ENCODE results near the gene ZPR1. TPM values are rescaled to one million over a fixed set of nuclear protein-coding genes. Genes with fewer than 3 reads are reported as not detected.
"Not testable (repeated sequence)": the region's sequence is repeated elsewhere in the genome, so short reads cannot be mapped to it uniquely, and the experiment has no call there.

Gene ZPR1
- total RNA-seq, 6 experiments from 2014 or later = 17.9 to 86.6 (median 30.2) TPM

DNA sequence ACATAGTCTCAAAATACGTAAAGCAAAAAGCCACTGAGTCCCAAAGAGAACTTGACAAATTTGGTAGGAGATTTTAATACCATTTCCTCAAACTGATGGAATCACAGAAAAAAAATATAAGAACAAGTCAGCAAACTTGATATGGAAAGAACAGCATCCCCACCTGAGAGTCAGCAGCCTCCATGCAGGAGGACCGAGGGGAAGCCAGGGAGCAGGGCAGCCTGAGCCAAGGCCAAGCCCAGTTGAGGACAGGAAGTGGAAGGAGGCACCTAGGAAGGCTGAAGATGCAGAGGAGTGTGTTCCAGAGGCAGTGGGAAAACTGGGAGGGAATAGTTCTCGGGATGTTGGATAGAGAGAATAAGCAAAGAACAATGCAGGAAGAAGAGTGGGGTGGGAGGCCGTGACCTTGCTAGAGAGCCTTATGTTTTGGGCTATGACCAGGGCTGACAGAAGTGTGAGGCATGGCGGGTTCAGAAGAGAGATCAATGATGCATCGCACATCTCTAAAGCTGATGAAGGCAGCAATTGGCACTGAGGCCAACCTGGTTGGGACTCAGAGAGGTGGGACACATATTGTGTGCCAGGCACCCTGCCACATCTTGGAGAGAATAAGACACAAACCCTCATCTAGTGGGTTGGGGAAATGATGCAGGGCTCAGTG lies 19.9 kb upstream of the ZPR1 start:
- peaks cover 0 to 51% (median 17%) of the 10 kb centered on the region in 4 donors for H3K4me1 ChIP-seq
- H3K4me3 ChIP-seq = no peak overlapping the region
- H3K27me3 ChIP-seq = no peaks in the 10 kb centered on the region
- H3K36me3 ChIP-seq = no peaks in the 10 kb centered on the region
- TF ChIP-seq POLR2A (IDR thresholded peaks at IDR 0.05) = no peak
- TF ChIP-seq, protein P1, sequence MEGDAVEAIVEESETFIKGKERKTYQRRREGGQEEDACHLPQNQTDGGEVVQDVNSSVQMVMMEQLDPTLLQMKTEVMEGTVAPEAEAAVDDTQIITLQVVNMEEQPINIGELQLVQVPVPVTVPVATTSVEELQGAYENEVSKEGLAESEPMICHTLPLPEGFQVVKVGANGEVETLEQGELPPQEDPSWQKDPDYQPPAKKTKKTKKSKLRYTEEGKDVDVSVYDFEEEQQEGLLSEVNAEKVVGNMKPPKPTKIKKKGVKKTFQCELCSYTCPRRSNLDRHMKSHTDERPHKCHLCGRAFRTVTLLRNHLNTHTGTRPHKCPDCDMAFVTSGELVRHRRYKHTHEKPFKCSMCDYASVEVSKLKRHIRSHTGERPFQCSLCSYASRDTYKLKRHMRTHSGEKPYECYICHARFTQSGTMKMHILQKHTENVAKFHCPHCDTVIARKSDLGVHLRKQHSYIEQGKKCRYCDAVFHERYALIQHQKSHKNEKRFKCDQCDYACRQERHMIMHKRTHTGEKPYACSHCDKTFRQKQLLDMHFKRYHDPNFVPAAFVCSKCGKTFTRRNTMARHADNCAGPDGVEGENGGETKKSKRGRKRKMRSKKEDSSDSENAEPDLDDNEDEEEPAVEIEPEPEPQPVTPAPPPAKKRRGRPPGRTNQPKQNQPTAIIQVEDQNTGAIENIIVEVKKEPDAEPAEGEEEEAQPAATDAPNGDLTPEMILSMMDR (IDR thresholded peaks at IDR 0.05) = no peak
- ATAC-seq (no peak), DNase-seq (no peak)
- 55% methylated on average over 4 of the region's 6 CpGs for WGBS (ENCODE audit: insufficient coverage, low coverage, low lambda C conversion rate, missing lambda C conversion rate)
- H3K9me3 ChIP-seq = no peaks in the 10 kb centered on the region
- intact Hi-C loops (cut with DNase I) = no loop called here
- H3K27ac ChIP-seq = peak overlapping the region in 2 of 3 donors; percentile 81 to 83

DNA sequence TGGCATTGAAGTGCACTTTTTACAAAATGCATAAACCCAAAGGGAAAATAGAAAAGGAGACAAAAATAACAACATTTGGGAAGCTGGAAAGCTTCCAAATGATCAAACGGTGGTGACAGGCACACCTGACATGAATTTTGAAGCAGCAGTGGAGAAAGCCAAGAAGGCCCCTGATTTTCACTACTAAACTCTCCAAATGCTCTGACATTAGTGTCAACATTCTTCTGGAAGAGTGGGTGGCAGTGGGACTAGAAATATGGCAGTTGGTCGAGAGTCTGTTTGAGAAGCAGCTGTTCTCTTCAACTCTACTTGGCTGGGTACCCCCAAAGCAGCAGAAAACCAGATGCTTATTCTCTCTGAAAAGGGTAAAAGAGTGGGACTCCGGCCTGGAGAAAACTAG lies 16.2 kb upstream of the ZPR1 start:
- Histone ChIP-seq H3K27ac (no peak overlapping the region), H3K27me3 (no peaks in the 10 kb centered on the region), H3K4me3 (no peak overlapping the region), H3K36me3 (no peaks in the 10 kb centered on the region), H3K9me3 (no peaks in the 10 kb centered on the region), H3K4me1 (peaks cover 0 to 38% (median 12%) of the 10 kb centered on the region in 4 donors)
- DNase-seq (no peak), ATAC-seq (no peak)
- TF ChIP-seq, protein P1 (IDR thresholded peaks at IDR 0.05) = no peak
- no peak for TF ChIP-seq POLR2A (IDR thresholded peaks at IDR 0.05)
- intact Hi-C loops (cut with DNase I) = no loop called here
- WGBS (ENCODE audit: insufficient coverage, low coverage, low lambda C conversion rate, missing lambda C conversion rate) = 73% methylated on average over 3 of the region's 3 CpGs

DNA sequence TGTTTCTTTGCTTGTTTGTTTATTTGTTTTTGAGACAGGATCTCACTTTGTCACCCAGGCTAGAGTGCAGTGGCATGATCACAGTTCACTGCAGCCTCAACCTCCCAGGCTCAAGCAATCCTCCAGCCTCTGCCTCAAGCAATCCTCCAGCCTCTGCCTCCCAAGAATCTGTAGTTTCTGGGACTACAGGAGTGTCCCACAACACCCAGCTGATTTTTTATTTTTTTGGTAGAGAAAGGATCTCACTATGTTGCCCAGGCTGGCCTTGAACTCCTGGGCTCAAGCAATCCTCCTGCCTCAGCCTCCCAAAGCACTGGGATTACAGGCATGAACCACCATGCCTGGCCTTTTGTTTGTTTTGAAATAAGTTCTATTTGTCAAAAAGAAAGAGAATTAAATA lies 13.8 kb upstream of the ZPR1 start:
- H3K4me3 ChIP-seq; H3K27ac ChIP-seq; H3K36me3 ChIP-seq; ATAC-seq; intact Hi-C loops (cut with DNase I); DNase-seq; H3K27me3 ChIP-seq; H3K9me3 ChIP-seq: not testable (repeated sequence)
- peaks cover 0 to 35% (median 7%) of the 10 kb centered on the region in 4 donors for H3K4me1 ChIP-seq

DNA sequence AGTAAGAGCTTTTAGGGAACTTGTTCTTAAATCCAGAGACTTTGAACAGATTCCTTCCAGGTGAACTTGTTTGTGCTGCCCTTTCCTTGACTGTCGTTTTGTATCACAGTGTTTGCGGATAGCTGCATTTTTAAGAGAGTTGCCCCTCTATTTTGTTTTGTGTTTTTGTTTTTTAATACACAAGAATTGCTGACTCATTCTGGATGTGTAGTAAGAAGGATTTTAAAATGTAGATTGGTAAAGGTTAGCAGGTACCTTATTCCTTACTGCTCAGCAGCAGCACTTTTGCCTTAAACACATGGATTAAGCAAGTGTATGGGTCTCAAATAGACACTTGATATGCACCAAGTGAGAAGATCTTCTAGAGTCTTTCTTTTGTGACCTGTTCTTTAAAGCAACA lies 12.8 kb upstream of the ZPR1 start:
- Histone ChIP-seq H3K4me1 (peaks cover 0 to 26% (median 2%) of the 10 kb centered on the region in 4 donors), H3K27ac (no peak overlapping the region), H3K27me3 (no peaks in the 10 kb centered on the region), H3K4me3 (no peak overlapping the region), H3K36me3 (no peaks in the 10 kb centered on the region), H3K9me3 (no peaks in the 10 kb centered on the region)
- WGBS (ENCODE audit: insufficient coverage, low coverage, low lambda C conversion rate, missing lambda C conversion rate) = 82% methylated on average over 2 of the region's 2 CpGs
- DNase-seq (no peak), ATAC-seq (no peak)
- intact Hi-C loops (cut with DNase I) = no loop called here
- TF ChIP-seq, protein P1 (IDR thresholded peaks at IDR 0.05) = no peak
- no peak for TF ChIP-seq POLR2A (IDR thresholded peaks at IDR 0.05)

DNA sequence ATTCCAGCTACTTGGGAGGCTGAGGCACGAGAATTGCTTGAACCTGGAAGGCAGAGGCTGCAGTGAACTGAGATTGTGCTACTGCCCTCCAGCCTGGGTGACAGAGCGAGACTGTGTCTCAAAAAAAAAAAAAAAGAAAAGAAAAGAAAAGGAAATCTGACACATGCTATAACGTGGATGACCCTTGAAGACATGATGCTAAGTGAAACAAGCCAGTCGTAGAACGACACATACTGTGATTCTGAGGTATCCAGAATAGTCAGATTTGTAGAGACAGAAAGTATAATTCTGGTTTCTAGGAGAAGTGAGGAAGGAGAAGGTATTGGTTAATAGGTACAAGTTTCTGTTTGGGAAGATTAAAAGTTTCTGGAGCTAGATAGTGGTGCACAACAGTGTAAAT lies 10.5 kb upstream of the ZPR1 start:
- H3K9me3 ChIP-seq = no peaks in the 10 kb centered on the region
- H3K27me3 ChIP-seq = no peaks in the 10 kb centered on the region
- 71% methylated on average over 5 of the region's 5 CpGs for WGBS (ENCODE audit: insufficient coverage, low coverage, low lambda C conversion rate, missing lambda C conversion rate)
- H3K36me3 ChIP-seq = no peaks in the 10 kb centered on the region
- H3K4me3 ChIP-seq = no peak overlapping the region
- peaks cover 0 to 30% (median 3%) of the 10 kb centered on the region in 4 donors for H3K4me1 ChIP-seq
- intact Hi-C loops (cut with DNase I) = no loop called here
- H3K27ac ChIP-seq = no peak overlapping the region
- no peak for ATAC-seq
- no peak for DNase-seq
- no peak for TF ChIP-seq POLR2A (IDR thresholded peaks at IDR 0.05)
- TF ChIP-seq, protein P1 (IDR thresholded peaks at IDR 0.05) = no peak
